Measurements from ENCODE around the gene CYTH1. TPM values are rescaled to one million over a fixed set of nuclear protein-coding genes. Genes with fewer than 3 reads are reported as not detected.

CYTH1 gene
- total RNA-seq, 1 experiment from 2014 or later: 29.6 TPM

DNA sequence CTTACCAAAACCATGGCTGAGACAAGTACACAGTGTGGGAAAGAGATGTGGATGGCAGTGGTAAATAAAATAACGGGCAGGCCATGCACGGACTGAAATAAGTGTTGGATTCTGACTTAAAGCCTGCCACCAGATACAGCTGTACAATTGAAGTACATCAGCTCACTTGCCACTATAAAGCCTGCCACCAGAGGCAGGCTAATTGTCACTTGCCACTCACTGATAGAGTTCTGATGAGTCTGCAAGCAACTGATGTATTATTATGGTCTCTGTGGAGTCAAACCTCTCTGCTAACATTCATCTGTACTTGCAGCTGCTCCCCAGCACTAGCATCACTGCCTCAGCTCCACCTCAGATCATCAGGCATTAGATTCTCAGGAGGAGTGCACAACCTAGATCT, 93.0 kb downstream of the CYTH1 start:
- Mint-ChIP-seq H3K27me3 (ENCODE audit: insufficient read depth, unreplicated experiment) (no peaks in the 10 kb centered on the region), H3K36me3 (ENCODE audit: insufficient read depth, unreplicated experiment) (peaks cover 6% of the 10 kb centered on the region), H3K27ac (ENCODE audit: unreplicated experiment) (no peak overlapping the region), H3K4me3 (ENCODE audit: unreplicated experiment) (no peak overlapping the region), H3K9me3 (ENCODE audit: unreplicated experiment) (no peaks in the 10 kb centered on the region), H3K4me1 (ENCODE audit: low read depth, unreplicated experiment) (no peaks in the 10 kb centered on the region)
- no TSS peak for BruUV-seq (replicated peaks)
- Histone ChIP-seq H3K36me3 (ENCODE audit: control insufficient read depth, insufficient read depth, low read length) (no peaks in the 10 kb centered on the region), H3K4me1 (no peaks in the 10 kb centered on the region), H3K9me3 (no peaks in the 10 kb centered on the region; the same call in 1 of the 2 replicates), H3K27me3 (replicated peaks; ENCODE audit: control insufficient read depth, insufficient read depth, low read length) (no peaks in the 10 kb centered on the region), H3K4me3 (ENCODE audit: low read depth, low read length) (no peak overlapping the region)
- ChIA-PET POLR2A (no interaction called here), CTCF (interaction anchor here (0.9 kb wide), 1 partner anchor 192 kb away, joined by 3 read pairs; no protein-coding TSS in a partner anchor)
- no peak for DNase-seq
- TF ChIP-seq, protein P1, sequence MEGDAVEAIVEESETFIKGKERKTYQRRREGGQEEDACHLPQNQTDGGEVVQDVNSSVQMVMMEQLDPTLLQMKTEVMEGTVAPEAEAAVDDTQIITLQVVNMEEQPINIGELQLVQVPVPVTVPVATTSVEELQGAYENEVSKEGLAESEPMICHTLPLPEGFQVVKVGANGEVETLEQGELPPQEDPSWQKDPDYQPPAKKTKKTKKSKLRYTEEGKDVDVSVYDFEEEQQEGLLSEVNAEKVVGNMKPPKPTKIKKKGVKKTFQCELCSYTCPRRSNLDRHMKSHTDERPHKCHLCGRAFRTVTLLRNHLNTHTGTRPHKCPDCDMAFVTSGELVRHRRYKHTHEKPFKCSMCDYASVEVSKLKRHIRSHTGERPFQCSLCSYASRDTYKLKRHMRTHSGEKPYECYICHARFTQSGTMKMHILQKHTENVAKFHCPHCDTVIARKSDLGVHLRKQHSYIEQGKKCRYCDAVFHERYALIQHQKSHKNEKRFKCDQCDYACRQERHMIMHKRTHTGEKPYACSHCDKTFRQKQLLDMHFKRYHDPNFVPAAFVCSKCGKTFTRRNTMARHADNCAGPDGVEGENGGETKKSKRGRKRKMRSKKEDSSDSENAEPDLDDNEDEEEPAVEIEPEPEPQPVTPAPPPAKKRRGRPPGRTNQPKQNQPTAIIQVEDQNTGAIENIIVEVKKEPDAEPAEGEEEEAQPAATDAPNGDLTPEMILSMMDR (IDR thresholded peaks at IDR 0.05; ENCODE audit: insufficient read depth in 1 of 2, low read depth in 1 of 2, low read length in 1 of 2, severe bottlenecking in 1 of 2, unreplicated experiment in 1 of 2): peak in 1 of 2 experiments; percentile 34
- intact Hi-C loops (cut with micrococcal nuclease; ENCODE audit: unreplicated experiment): no loop called here

DNA sequence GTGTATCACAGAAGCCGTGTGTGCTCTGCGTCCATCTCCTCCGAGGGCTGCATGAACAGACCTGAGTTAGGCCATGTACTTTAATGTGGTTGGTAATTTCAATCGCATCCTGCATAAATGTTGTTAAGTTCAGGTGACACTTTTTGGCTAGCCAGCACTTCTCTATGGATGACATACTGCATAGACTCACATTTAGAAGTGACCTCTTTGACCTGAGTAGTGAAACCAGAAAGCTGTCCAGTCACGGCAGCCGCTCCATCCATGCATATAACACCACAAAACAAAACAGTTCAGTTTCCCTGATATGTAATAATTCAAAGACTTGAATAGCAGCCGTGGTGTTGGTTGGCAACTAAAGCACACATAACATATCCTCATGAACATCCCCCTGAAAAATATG, 94.1 kb downstream of the CYTH1 start:
- H3K36me3 Mint-ChIP-seq (ENCODE audit: insufficient read depth, unreplicated experiment): peaks cover 6% of the 10 kb centered on the region
- H3K27me3 Mint-ChIP-seq (ENCODE audit: insufficient read depth, unreplicated experiment): no peaks in the 10 kb centered on the region
- no peak overlapping the region for H3K4me3 ChIP-seq (ENCODE audit: low read depth, low read length)
- intact Hi-C loops (cut with micrococcal nuclease; ENCODE audit: unreplicated experiment): no loop called here
- no peaks in the 10 kb centered on the region for H3K36me3 ChIP-seq (ENCODE audit: control insufficient read depth, insufficient read depth, low read length)
- H3K4me1 Mint-ChIP-seq (ENCODE audit: low read depth, unreplicated experiment): no peaks in the 10 kb centered on the region
- no peak overlapping the region for H3K27ac Mint-ChIP-seq (ENCODE audit: unreplicated experiment)
- POLR2A ChIA-PET: no interaction called here
- CTCF ChIA-PET: no interaction called here
- no peak overlapping the region for H3K4me3 Mint-ChIP-seq (ENCODE audit: unreplicated experiment)
- TF ChIP-seq, protein P1 (IDR thresholded peaks at IDR 0.05; ENCODE audit: insufficient read depth in 1 of 2, low read depth in 1 of 2, low read length in 1 of 2, severe bottlenecking in 1 of 2, unreplicated experiment in 1 of 2): no peak
- no peaks in the 10 kb centered on the region for H3K4me1 ChIP-seq
- no peaks in the 10 kb centered on the region for H3K27me3 ChIP-seq (replicated peaks; ENCODE audit: control insufficient read depth, insufficient read depth, low read length)
- H3K9me3 Mint-ChIP-seq (ENCODE audit: unreplicated experiment): no peaks in the 10 kb centered on the region
- no TSS peak for BruUV-seq (replicated peaks)
- H3K9me3 ChIP-seq: no peaks in the 10 kb centered on the region; the same call in 1 of the 2 replicates
- DNase-seq: no peak

DNA sequence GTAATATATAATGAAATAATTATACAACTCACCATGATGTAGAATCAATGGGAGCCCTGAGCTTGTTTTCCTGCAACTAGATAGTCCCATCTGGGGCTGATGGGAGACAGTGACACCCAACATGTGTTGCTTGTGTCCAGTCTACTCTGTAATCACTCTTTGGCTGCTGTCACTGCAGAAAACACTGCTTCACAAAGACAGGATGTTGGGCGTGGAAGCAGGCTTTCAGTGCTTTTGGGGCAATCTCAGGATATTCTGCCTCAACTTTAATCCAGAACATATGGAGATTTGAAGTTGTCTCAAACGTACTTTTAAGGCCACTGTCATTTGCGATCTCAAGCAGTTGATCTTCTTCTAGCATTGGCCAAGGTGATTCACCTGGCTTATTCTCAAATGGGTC, 94.9 kb downstream of the CYTH1 start:
- Mint-ChIP-seq H3K27me3 (ENCODE audit: insufficient read depth, unreplicated experiment) (no peaks in the 10 kb centered on the region), H3K4me3 (ENCODE audit: unreplicated experiment) (no peak overlapping the region), H3K9me3 (ENCODE audit: unreplicated experiment) (no peaks in the 10 kb centered on the region), H3K27ac (ENCODE audit: unreplicated experiment) (no peak overlapping the region), H3K36me3 (ENCODE audit: insufficient read depth, unreplicated experiment) (peaks cover 6% of the 10 kb centered on the region), H3K4me1 (ENCODE audit: low read depth, unreplicated experiment) (peaks cover 2% of the 10 kb centered on the region)
- ChIA-PET CTCF (no interaction called here), POLR2A (no interaction called here)
- Histone ChIP-seq H3K36me3 (ENCODE audit: control insufficient read depth, insufficient read depth, low read length) (no peaks in the 10 kb centered on the region), H3K27me3 (replicated peaks; ENCODE audit: control insufficient read depth, insufficient read depth, low read length) (no peaks in the 10 kb centered on the region), H3K4me3 (ENCODE audit: low read depth, low read length) (no peak overlapping the region), H3K4me1 (no peaks in the 10 kb centered on the region), H3K9me3 (no peaks in the 10 kb centered on the region; the same call in 1 of the 2 replicates)
- intact Hi-C loops (cut with micrococcal nuclease; ENCODE audit: unreplicated experiment): no loop called here
- TF ChIP-seq, protein P1 (IDR thresholded peaks at IDR 0.05; ENCODE audit: insufficient read depth in 1 of 2, low read depth in 1 of 2, low read length in 1 of 2, severe bottlenecking in 1 of 2, unreplicated experiment in 1 of 2): no peak
- DNase-seq: no peak
- BruUV-seq (replicated peaks): no TSS peak
